Stimulated activated CD4-positive, alpha-beta T cell treated with anti-CD3 and anti-CD28 coated beads, Interleukin-1b, Interleukin-23, amount 100 ng/mL, for 1 hour (primary cell): ENCODE data around the gene CCDC61.
A peak's percentile ranks its signal among the peaks of the same experiment; 100 is the strongest.

Experiments
- DNase-seq, 2 donors: peaks; one replicate each; pipeline ENCODE4 v3.0.0-alpha.2; 2020; ENCODE audit warnings: low read depth in 2 of 2

Gene CCDC61

DNA sequence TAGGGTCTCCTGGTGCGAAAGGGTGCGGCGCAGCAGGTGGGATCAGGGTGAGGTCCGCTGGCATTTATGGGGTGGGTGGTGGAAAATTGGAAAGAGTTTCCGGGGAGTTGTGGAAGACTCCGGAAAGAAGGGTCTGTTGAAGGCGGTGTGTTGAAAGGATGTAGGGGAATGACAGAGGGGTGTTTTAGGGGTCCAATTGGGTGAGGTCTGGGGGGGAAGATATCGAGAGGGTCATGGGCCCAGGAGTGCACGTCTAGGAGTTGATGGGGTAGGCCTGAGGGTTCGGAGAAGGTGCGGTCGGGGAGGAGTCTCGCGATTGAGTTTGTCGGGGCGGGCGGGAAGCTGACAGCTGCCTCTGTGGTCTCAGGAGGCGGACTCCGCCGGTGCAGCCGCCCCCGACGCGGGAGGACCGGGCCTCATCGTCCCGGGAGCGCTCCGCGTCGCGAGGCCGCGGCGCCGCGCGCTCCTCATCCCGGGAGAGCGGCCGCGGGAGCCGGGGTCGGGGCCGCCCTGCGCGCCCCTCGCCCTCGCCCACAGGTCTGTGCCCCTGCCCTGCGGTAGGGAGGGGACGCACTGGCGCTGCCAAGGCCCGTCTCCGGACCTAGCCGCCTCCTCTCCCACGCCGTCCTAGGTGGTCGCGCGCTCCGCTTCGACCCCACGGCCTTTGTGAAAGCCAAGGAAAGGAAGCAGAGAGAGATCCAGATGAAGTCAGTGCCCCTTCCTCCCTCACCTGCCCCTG is 20.6 kb downstream of the CCDC61 start:
- no peak for DNase-seq

DNA sequence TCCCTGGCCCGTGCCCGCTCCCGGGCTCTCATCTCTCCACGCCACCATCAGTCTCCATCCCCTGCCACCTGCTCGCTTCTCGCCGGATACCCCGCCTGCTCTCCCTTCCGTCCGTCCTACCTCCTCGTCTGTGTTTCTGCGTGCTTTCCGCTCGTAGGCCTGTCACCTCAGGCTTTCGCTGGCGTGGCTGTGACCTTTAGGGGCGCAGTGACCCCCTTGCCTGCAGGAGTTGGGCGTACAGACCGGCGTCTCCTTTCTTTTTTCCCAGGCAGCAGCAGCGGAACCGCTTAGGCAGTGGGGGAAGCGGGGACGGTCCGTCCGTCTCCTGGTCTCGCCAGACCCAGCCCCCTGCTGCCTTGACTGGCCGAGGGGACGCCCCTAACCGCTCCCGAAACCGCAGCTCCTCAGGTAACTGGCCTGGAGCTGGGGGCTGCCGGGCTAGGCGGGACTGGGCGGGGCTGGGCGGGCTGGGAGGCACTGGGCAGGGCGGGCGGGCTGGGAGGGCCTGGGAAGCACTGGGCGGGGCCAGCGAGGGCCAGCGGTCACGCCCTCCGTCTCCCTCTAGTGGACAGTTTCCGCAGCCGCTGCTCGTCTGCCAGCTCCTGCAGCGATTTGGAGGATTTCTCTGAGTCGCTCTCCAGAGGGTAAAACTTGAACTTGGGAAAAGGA is 21.3 kb downstream of the CCDC61 start:
- DNase-seq: peak; percentile 61 to 65

DNA sequence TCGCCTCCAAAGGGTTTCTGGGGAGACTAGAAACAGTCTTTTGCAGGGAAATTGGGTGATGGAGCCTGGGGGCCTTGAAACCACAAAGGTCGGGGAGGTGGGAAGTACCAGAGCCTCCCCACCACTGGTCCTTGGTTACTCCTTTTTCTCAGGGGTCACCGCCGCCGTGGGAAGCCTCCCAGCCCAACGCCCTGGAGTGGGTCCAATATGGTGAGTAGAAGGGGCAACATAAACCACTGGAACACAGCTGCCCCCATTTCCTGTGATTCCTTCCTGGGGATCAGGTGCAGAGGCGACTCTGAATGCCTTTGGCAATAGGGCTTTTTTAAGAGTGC is 21.8 kb downstream of the CCDC61 start:
- DNase-seq: no peak

DNA sequence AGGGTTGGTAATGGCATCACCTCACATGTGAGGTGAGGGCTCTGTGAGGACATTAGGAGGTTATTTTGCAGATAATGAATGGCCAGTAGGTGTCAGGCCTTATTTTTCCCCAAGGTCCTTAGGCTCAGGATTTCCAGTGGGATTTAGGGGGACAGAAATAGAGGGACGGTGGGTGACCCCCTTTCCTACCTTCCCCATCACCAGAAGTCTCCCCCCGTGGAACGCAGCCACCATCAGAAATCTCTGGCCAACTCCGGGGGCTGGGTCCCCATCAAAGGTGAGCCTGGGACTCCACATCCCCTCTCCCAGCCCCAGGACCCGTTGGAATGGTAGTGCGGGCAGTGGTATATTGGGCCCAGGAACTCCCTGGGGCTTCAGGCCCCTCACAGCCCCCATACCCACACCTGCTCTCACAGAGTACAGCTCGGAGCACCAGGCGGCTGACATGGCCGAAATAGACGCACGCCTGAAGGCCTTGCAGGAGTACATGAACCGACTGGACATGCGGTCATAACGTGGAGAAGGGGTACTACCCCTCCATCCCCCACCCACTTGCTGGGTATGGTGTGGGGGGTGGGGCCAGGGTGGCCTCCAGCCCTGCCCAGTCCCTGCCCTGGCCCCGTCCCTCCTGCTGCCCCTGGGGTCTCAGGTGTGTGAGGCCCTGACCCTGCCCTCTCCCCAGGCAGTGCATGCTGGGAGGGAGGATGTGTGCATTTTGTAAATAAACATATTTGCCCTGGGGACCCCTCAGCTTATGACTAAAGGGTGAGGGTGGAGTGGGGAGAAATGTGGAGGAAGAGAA is 22.8 kb downstream of the CCDC61 start:
- no peak for DNase-seq

DNA sequence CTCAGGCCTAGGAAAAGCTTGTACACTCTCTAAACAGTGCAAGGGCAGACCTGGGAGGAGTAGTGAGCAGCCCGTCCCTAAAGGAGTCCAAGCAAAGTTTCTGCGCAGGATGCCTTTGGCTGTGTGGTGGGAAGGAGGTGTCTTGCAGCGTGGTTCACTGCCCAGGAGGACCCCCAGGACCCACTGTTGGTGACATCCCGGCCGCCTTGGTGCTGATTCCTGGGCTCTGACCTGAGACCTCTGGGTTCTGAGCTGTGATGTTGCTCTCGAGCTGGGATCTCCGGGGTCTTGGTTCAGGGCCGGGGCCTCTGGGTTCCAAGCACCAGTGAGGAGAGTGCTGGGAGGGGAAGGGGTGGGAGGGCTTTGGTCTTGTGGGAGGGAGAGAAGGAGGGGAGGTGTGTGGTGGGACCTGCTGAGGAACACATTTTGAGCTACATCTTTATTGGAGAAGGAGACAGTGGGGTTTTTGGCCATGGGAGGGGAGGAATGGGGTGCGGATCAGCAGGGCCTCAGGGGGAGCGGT is 23.5 kb downstream of the CCDC61 start:
- DNase-seq: no peak

DNA sequence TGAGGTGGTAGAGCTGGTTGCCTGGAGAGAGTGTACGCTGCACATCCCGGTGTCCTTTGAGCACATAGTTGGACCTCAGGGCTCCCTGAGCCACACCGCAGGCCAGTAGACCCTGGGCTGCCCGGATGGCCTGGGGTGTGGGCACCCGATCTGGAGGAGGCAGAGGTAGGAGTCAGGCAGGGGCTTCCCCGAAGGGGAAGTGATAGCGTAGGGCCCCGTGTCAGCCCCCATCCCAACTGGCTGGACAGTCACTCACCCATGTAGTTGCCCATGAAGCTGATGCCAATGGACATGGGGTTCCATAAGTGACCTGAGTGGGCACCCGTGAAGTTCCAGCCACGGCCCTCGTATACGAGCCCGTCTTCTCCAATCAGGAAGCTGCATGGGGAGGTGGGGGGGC is 24.0 kb downstream of the CCDC61 start:
- DNase-seq: no peak

DNA sequence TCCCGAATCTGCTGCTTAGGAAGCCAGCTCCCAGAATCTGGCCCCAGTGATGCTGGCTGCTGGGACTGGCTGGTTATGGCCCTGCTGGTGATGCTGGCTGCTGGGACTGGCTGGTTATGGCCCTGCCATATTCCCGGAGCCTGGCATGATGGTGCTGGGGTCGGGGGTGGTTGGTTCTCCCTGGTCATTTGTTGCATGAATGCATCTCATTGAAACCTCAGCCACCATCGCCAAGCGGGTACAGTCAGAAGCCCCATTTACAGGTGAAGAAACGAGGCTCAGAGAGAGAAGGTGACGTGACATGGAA is 25.5 kb downstream of the CCDC61 start:
- no peak for DNase-seq

DNA sequence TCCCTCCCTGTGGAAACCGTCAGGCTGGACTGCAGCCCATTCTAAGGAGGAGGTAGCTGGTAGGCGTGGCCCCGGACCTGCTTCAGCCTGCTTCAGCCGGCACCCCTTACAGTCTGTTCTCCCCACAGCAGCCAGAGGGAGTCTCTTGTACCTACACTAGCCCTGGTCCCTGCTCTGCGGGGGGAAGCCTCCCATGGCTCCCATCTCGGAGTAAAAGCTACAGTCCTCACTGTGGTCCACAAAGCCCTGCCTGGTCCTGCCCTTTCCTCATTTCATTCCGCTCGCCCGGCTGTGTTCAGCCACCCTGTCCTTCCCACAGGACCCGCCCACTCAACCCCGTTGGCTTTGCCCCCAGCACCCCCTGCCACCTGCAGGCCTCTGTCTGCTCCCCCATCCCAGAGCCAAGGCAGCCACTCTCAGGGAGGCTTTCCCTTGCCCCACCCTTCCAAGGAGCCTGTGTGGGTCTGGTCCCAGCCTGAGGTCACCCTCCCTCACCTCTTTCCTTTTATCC is 26.3 kb downstream of the CCDC61 start:
- DNase-seq: no peak

DNA sequence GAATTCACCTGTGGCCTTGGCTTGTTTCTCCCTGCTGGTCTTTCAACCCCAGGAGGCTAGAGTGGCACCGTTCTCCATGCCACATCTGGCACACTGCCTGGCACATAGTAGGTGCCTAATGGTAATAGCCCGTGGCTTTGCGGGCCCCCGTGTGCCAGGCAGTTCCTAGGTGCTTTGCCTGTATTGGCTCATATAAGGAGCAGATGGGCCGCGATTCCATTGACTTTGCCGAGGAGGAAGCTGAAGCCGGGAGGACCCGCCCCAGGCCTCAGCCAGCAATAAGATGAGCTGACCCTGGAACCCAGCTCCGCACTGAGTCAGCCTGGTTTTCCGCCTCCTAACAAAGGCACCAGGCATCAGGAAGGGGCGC is 26.8 kb downstream of the CCDC61 start:
- DNase-seq: no peak

DNA sequence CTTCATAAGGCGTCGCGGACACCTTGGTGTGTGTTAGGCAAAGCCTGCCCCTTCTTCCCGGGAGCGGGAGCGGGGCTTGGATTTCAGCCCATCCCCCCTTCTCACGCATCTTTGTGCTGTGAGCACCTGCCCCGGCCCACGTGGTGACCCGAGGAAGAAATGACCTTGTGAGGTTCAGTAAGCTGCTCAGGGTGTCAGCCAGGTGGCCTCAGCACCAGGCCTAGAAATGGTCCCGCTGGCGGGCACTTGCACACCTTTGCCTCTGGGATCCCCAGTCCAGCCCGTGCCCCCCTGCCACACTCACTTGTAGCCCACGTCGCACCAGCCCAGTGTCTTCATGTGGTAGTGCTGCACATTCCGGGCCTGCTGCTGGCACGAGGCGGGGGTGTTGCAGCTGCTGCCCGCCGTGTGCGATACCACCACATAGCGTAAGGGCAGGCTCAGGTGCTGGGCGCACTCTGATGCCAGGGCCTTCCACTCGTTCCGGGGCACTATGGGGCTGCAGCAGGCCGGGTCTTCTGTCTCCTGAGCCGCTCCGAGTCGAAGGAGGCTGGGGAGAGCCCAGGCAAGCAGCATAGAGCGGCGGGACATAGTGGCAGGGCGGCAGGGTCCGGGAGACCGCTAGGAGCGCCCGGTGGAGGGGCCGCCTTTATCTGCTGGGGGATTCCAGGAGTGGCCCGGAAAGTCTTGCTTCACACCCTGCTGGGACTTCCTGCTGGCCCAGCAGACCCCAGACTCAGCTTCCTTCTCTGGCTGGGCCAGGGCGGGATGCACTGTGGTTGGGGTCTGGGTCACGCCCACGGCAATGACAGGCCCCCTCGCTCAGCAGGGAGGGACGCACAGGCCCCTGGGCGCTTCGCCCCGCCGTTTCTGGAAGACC is 27.4 kb downstream of the CCDC61 start, which contains the start of gene PGLYRP1:
Gene PGLYRP1 (minus strand): TSS at position 623 of the 880 bp plus-strand sequence. CDS start 32 bp downstream, at position 591.
- no peak for DNase-seq

DNA sequence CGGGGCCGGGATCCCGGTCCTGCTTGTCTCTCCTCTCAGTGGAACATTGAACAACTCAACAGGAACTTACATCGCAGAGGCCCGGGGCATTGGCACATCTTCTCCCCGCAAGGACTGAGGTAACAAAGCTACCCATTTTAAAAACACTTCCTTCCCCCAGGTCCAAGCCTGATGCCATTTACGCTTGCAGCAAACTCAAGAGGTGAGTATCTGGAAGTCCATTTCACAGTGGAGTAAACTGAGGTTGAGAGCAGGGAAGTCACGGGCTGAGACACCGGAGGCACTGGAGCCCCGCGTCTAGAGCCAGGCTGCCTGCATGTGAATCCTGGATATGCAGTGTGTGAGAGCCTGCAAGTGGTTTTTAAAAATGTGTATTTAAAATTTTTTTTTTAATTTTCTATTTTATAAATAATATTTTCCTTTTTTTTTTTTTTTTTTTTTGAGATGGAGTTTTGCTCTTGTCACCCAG is 28.1 kb downstream of the CCDC61 start:
- no peak for DNase-seq

DNA sequence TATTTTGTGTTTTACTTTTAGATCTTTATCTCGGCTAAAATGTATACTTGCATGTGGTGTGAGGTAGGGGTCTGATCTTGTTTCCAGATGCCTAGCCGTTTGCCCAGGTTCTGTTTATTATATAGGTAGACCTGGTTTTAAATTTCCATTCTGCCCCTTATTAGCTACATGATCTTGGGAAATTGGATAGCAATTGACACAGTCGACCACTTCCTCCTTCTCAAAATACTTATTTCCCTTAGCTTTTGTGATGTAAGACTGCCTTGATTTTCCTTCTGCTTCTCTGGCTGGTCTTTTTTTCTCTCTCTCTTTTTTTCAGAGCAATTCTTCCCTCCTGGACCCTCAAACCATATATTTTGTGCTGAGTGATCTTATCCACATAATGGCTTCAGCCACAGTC is 30.6 kb downstream of the CCDC61 start:
- no peak for DNase-seq

DNA sequence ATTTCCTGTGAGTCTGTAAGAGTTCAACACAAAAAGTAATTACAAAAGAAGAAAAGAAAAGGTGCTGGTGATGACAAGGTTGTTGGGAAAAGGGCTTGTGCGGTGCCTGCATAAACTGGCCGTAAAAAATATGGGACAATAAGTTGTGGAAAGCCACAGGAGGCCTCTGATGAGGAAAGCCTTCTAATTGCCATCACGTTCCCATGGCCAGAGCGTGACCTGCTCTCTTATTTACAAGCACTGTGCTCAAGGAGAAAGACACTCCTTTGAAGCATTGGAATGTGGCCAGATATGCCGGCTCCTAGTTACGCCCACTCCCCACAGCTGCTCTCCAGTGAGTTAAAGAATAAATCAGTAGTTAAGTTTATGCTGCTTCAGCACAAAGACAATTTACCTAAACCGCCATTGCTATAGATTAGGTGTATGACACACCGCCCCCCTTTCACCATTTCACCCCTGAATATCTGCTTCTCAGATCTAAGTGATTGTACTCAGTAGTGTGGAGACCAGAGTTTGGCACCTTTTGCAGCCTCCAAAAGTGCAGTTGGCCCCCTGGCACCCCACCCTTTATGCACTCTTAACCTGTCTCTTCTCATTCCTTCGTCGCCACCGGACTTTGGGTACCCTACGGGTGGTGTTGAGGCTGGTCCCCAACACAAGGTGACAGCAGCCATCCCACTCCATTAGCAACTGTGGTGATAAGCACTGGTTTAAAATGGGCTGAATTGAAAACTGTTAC is 35.7 kb downstream of the CCDC61 start:
- no peak for DNase-seq

DNA sequence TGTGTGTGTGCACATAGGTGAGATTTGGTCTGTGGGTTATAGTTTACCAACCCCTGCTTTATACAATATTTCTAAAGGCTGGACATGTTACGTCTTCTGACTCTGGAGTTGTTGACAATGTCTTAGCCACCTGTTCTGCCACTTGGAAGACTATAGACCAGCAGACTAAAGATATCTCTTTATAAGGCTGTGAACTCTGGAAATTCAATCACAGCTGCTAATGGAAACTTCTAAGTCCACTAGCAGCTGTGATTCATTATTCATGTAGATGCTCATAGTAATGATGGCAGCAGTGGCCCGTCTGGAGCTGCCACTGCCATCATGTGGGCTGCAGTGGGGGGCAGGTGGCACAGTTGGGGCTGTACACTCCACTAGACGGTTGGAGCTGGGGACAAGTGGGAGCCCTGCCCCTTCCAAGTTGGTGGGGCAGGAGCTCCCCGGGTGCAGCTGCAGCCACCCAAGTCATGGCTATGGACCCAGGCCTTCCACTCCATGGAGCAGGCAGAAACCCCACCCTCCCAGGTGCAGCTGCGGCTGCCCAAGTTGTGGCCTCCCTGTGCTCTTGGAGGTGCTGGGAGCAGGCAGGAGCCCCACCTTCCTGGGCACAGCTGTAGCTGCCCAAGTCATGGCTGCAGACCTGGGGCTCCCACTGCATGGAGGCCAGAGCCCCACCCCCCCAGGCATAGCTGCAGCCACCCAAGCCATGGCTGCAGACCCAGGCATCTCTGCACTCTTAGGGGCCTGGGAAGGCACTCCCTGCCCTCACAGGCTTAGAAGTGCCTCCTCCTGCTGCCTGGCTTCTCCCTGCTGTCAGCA is 36.7 kb downstream of the CCDC61 start:
- no peak for DNase-seq

DNA sequence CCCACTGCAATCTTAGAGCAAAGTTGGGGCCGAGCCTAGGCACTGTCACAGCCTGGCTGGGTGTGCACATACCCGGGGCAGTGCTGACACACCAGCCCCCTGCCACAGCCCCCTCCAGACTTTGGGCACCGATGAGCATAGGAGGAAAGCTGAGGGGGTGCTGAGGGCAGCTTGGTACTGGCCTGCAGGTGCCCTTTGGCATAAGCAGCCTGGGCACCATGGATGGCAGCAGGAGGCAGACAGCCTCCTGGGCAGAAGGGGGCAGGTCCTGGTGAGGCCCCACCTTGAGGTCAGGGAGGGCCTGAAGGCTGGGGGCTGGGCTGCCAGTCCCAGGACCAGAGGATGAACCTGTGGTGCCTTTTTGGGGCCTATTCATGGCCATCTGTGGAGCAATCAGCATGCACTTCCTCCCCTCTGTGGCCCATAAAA is 37.3 kb downstream of the CCDC61 start:
- DNase-seq: no peak

DNA sequence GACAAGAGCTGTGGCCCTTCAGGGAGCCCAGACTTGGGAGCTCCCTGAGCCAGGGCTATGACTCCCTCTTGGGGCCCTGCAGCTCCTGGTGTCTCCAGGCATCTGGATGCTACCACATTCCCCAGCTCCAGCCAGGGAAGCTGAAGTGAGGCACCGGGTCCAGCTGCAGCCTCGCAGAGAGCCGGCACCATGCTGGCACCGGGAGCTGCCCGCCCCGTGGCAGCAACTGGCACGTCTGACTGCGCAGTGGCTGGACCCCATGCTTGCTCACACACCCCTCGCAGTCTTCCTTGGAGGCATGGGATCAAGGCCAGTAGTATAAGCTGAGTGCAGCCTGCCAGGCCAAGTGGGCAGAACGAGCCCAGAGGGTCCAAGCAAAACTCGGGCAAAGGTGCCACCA is 38.1 kb downstream of the CCDC61 start:
- DNase-seq: no peak

DNA sequence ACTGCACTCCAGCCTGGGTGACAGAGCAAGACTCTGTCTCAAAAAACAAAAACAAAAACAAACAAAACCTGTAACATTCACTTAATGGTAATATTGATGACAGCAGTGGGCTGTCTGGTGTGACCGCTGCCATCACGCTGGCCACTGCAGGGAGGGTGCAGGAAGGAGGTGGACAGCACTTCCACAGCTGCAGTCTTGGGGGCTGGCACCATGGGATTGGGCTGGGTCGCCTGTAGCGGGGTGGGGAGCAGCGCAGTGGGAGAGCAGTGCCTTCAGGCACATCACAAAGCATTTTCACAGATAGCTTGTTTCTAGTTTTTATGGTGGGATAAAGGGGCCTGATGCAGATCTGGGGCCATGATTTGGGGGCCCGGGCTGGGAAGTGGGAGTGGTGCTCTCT is 40.3 kb downstream of the CCDC61 start:
- DNase-seq: no peak

DNA sequence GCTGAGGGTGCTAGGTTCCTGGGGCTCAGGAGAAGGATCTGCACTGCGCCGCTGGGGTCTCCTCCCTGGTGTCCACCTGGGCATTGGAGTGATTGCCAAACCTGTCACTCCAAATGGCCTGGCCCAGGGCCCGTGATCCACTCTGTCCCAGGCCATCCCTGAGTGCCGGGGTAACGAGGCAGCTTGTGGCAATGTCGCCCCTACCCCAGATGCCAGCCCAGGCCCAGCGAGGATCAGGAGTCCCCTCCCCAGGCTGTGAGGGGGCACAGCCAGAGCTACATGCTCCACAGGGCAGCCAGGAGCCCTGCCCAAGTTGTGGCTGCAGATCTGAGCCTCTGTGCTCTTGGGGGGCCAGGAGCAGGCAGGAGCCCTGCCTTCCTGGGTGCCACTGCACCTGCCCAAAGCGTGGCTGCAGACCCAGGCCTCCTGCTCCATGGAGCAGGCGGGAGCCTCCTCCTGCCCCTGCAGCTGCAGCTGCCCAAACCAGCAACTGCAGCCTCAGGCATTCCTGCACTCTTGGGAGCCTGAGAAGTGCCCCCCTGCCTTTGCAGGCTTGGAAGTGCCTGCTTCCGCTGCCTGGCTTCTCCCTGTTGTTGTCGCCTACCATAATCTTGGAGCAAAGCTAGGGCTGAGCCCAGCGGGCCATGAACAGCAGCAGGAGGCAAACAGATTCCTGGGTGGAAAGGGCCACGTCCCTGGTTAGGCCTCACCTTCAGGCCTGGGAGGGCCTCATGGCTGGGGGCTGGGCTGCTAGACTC is 40.9 kb downstream of the CCDC61 start:
- no peak for DNase-seq

DNA sequence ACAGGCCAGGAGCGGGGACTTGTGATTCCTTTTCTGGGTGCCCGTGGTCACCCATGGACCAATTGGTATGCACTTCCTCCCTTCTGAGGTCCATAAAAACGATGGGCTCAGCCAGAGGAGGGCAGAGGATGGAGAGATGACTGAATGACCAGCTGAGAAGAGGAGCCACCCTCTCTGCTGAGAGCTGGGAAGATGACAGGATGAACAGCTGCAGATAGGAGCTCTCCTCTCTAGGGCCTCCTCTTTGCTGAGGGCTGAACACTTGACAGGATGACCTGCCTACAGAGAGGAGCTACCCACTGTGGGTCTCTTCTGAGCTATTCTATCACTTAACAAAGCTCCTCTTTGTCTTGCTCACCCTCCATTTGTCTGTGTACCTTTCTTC is 41.5 kb downstream of the CCDC61 start:
- DNase-seq: no peak
